HEK293 (cell line): Measurements from ENCODE around the gene MRPL9.

ENCODE experiments used
- FEZF1 ChIP-seq: fragments of 450-650 bp; formaldehyde crosslinking; IDR thresholded peaks from 2 replicates; pipeline ENCODE4 v1.5.1; 2016; ENCODE audit warnings: missing biosample characterization, missing genetic modification characterization
- GLI2 ChIP-seq: fragments of 450-650 bp; formaldehyde crosslinking; IDR thresholded peaks from 2 replicates; pipeline ENCODE4; 2017; ENCODE audit warnings: missing biosample characterization, missing genetic modification characterization, low read depth, borderline replicate concordance
- HIC1 ChIP-seq: fragments of 450-650 bp; formaldehyde crosslinking; IDR thresholded peaks from 2 replicates; pipeline ENCODE4 v1.5.1; 2016; ENCODE audit warnings: missing biosample characterization, missing genetic modification characterization
- KLF16 ChIP-seq: fragments of 450-650 bp; formaldehyde crosslinking; IDR thresholded peaks from 2 replicates; pipeline ENCODE4 v1.5.1; 2017; ENCODE audit warnings: missing biosample characterization, missing genetic modification characterization
- KLF7 ChIP-seq: fragments of 450-650 bp; formaldehyde crosslinking; IDR thresholded peaks from 2 replicates; pipeline ENCODE4 v1.5.1; 2016; ENCODE audit warnings: missing biosample characterization, missing genetic modification characterization, borderline replicate concordance
- MEIS1 ChIP-seq: sonication (generic); formaldehyde crosslinking; IDR thresholded peaks from 2 replicates; pipeline ENCODE4 v1.8.1; 2022; ENCODE audit warnings: missing genetic modification reagents, mild to moderate bottlenecking, borderline replicate concordance
- SCRT2 ChIP-seq: fragments of 450-650 bp; formaldehyde crosslinking; IDR thresholded peaks from 2 replicates; pipeline ENCODE4 v1.5.1; 2016; ENCODE audit warnings: missing biosample characterization, missing genetic modification characterization
- SP7 ChIP-seq: fragments of 450-650 bp; formaldehyde crosslinking; IDR thresholded peaks from 2 replicates; pipeline ENCODE4 v1.5.1; 2016; ENCODE audit warnings: missing biosample characterization, missing genetic modification characterization
- ZBTB1 ChIP-seq: fragments of 450-650 bp; formaldehyde crosslinking; IDR thresholded peaks from 2 replicates; pipeline ENCODE4 v1.5.1; 2016; ENCODE audit warnings: missing biosample characterization, missing genetic modification characterization
- ZBTB8A ChIP-seq: fragments of 450-650 bp; formaldehyde crosslinking; IDR thresholded peaks from 2 replicates; pipeline ENCODE4 v1.5.1; 2016; ENCODE audit warnings: missing biosample characterization, missing genetic modification characterization
- ZEB2 ChIP-seq: fragments of 450-650 bp; formaldehyde crosslinking; IDR thresholded peaks from 2 replicates; pipeline ENCODE4 v1.5.1; 2016; ENCODE audit warnings: missing biosample characterization, missing genetic modification characterization
- ZIC2 ChIP-seq: fragments of 450-650 bp; formaldehyde crosslinking; IDR thresholded peaks from 2 replicates; pipeline ENCODE4 v1.5.1; 2016; ENCODE audit warnings: missing biosample characterization, missing genetic modification characterization
- ZNF121 ChIP-seq: fragments of 450-650 bp; formaldehyde crosslinking; IDR thresholded peaks from 2 replicates; pipeline ENCODE4 v1.5.1; 2016; ENCODE audit warnings: missing biosample characterization, missing genetic modification characterization
- ZNF155 ChIP-seq: fragments of 450-650 bp; formaldehyde crosslinking; IDR thresholded peaks from 2 replicates; pipeline ENCODE4 v1.5.1; 2016; ENCODE audit warnings: missing biosample characterization, missing genetic modification characterization
- ZNF174 ChIP-seq: fragments of 450-650 bp; formaldehyde crosslinking; IDR thresholded peaks from 2 replicates; pipeline ENCODE4 v1.5.0; 2017; ENCODE audit warnings: missing biosample characterization, mild to moderate bottlenecking, missing genetic modification characterization
- ZNF214 ChIP-seq: fragments of 450-650 bp; formaldehyde crosslinking; IDR thresholded peaks from 2 replicates; pipeline ENCODE4 v1.5.1; 2017; ENCODE audit warnings: missing biosample characterization, mild to moderate bottlenecking, missing genetic modification characterization, borderline replicate concordance
- ZNF266 ChIP-seq: fragments of 450-650 bp; formaldehyde crosslinking; IDR thresholded peaks from 2 replicates; pipeline ENCODE4 v1.5.1; 2016; ENCODE audit warnings: missing biosample characterization, missing genetic modification characterization, low read depth
- ZNF324 ChIP-seq: fragments of 450-650 bp; formaldehyde crosslinking; IDR thresholded peaks from 2 replicates; pipeline ENCODE4 v1.5.1; 2016; ENCODE audit warnings: missing biosample characterization, missing genetic modification characterization
- ZNF433 ChIP-seq: fragments of 450-650 bp; formaldehyde crosslinking; IDR thresholded peaks from 2 replicates; pipeline ENCODE4 v1.5.1; 2016; ENCODE audit warnings: missing biosample characterization, missing genetic modification characterization, low read depth
- ZNF514 ChIP-seq: fragments of 450-650 bp; formaldehyde crosslinking; IDR thresholded peaks from 2 replicates; pipeline ENCODE4 v1.5.1; 2016; ENCODE audit warnings: missing biosample characterization, missing genetic modification characterization
- ZNF530 ChIP-seq: fragments of 450-650 bp; formaldehyde crosslinking; IDR thresholded peaks from 2 replicates; pipeline ENCODE4 v1.5.1; 2016; ENCODE audit warnings: low read depth, missing biosample characterization, missing genetic modification characterization
- ZNF610 ChIP-seq: fragments of 450-650 bp; formaldehyde crosslinking; IDR thresholded peaks from 2 replicates; pipeline ENCODE4 v1.5.1; 2016; ENCODE audit warnings: missing biosample characterization, missing genetic modification characterization, borderline replicate concordance
- ZNF621 ChIP-seq: fragments of 450-650 bp; formaldehyde crosslinking; IDR thresholded peaks from 2 replicates; pipeline ENCODE4 v1.5.1; 2017; ENCODE audit warnings: missing biosample characterization, missing genetic modification characterization
- ZNF626 ChIP-seq: fragments of 450-650 bp; sonication (Bioruptor Pico); formaldehyde crosslinking; IDR thresholded peaks from 2 replicates; pipeline ENCODE4 v1.5.1; 2018; ENCODE audit warnings: missing biosample characterization, missing genetic modification characterization, inconsistent platforms
- ZNF654 ChIP-seq: fragments of 450-650 bp; formaldehyde crosslinking; IDR thresholded peaks from 2 replicates; pipeline ENCODE4 v1.5.1; 2016; ENCODE audit warnings: low read depth, missing biosample characterization, missing genetic modification characterization
- ZNF658 ChIP-seq: fragments of 450-650 bp; formaldehyde crosslinking; IDR thresholded peaks from 2 replicates; pipeline ENCODE4; 2016; ENCODE audit warnings: missing biosample characterization, missing genetic modification characterization
- ZNF664 ChIP-seq: fragments of 450-650 bp; formaldehyde crosslinking; IDR thresholded peaks from 2 replicates; pipeline ENCODE4 v1.5.1; 2016; ENCODE audit warnings: missing biosample characterization, missing genetic modification characterization
- ZNF701 ChIP-seq: fragments of 450-650 bp; formaldehyde crosslinking; IDR thresholded peaks from 2 replicates; pipeline ENCODE4 v1.5.1; 2016; ENCODE audit warnings: missing biosample characterization, missing genetic modification characterization
- ZNF768 ChIP-seq: fragments of 450-650 bp; formaldehyde crosslinking; IDR thresholded peaks from 2 replicates; pipeline ENCODE4 v1.5.1; 2018; ENCODE audit warnings: missing biosample characterization, mild to moderate bottlenecking, missing genetic modification characterization
- ZSCAN30 ChIP-seq: fragments of 450-650 bp; IDR thresholded peaks from 2 replicates; pipeline ENCODE4 v1.5.1; 2018; ENCODE audit warnings: missing biosample characterization, mild to moderate bottlenecking, missing genetic modification characterization, moderate library complexity
- ZSCAN4 ChIP-seq: fragments of 450-650 bp; formaldehyde crosslinking; IDR thresholded peaks from 2 replicates; pipeline ENCODE4 v1.5.1; 2017; ENCODE audit warnings: missing biosample characterization, missing genetic modification characterization
- TF ChIP-seq, protein P1 (sequence below): fragments of 450-650 bp; formaldehyde crosslinking; IDR thresholded peaks from 2 replicates; pipeline ENCODE4 v1.5.1; 2016; ENCODE audit warnings: missing biosample characterization, missing genetic modification characterization, borderline replicate concordance

The MRPL9 gene

GRCh38 chr1:151716771-151717631 is 46.3 kb downstream of the MRPL9 start, which contains the start of gene CELF3 (continued):
- TF ChIP-seq ZNF514 (tag by site-specific recombination) (no peak), FEZF1 (tag by site-specific recombination) (no peak), SP7 (tag by site-specific recombination) (peak; percentile 79), ZNF155 (tag by site-specific recombination) (no peak), ZSCAN30 (no peak), ZNF174 (no peak), ZNF530 (no peak), ZNF610 (no peak), ZNF664 (tag by site-specific recombination) (no peak), GLI2 (no peak), MEIS1 (no peak), ZSCAN4 (tag by site-specific recombination) (no peak), ZNF701 (tag by site-specific recombination) (no peak), ZNF266 (tag by site-specific recombination) (0 out of 2 replicates have a peak, but pooled peaks have one; percentile 15), ZBTB1 (tag by site-specific recombination) (no peak), ZEB2 (no peak), ZNF658 (tag by site-specific recombination) (no peak), ZNF433 (tag by site-specific recombination) (no peak), KLF7 (tag by site-specific recombination) (no peak), SCRT2 (tag by site-specific recombination) (no peak; the same call in 1 of the 2 replicates), KLF16 (tag by site-specific recombination) (peak; percentile 80), ZNF768 (tag by site-specific recombination) (no peak), HIC1 (tag by site-specific recombination) (no peak), ZNF621 (no peak), ZNF324 (peak; percentile 46; the same call in 1 of the 2 replicates), ZNF121 (tag by site-specific recombination) (no peak), ZNF626 (tag by site-specific recombination) (no peak), ZIC2 (tag by site-specific recombination) (peak; percentile 32; the same call in 1 of the 2 replicates), ZBTB8A (tag by site-specific recombination) (peak; percentile 16; the same call in 1 of the 2 replicates), ZNF654 (tag by site-specific recombination) (no peak; the same call in 1 of the 2 replicates), ZNF214 (tag by site-specific recombination) (no peak)
- TF ChIP-seq, protein P1, sequence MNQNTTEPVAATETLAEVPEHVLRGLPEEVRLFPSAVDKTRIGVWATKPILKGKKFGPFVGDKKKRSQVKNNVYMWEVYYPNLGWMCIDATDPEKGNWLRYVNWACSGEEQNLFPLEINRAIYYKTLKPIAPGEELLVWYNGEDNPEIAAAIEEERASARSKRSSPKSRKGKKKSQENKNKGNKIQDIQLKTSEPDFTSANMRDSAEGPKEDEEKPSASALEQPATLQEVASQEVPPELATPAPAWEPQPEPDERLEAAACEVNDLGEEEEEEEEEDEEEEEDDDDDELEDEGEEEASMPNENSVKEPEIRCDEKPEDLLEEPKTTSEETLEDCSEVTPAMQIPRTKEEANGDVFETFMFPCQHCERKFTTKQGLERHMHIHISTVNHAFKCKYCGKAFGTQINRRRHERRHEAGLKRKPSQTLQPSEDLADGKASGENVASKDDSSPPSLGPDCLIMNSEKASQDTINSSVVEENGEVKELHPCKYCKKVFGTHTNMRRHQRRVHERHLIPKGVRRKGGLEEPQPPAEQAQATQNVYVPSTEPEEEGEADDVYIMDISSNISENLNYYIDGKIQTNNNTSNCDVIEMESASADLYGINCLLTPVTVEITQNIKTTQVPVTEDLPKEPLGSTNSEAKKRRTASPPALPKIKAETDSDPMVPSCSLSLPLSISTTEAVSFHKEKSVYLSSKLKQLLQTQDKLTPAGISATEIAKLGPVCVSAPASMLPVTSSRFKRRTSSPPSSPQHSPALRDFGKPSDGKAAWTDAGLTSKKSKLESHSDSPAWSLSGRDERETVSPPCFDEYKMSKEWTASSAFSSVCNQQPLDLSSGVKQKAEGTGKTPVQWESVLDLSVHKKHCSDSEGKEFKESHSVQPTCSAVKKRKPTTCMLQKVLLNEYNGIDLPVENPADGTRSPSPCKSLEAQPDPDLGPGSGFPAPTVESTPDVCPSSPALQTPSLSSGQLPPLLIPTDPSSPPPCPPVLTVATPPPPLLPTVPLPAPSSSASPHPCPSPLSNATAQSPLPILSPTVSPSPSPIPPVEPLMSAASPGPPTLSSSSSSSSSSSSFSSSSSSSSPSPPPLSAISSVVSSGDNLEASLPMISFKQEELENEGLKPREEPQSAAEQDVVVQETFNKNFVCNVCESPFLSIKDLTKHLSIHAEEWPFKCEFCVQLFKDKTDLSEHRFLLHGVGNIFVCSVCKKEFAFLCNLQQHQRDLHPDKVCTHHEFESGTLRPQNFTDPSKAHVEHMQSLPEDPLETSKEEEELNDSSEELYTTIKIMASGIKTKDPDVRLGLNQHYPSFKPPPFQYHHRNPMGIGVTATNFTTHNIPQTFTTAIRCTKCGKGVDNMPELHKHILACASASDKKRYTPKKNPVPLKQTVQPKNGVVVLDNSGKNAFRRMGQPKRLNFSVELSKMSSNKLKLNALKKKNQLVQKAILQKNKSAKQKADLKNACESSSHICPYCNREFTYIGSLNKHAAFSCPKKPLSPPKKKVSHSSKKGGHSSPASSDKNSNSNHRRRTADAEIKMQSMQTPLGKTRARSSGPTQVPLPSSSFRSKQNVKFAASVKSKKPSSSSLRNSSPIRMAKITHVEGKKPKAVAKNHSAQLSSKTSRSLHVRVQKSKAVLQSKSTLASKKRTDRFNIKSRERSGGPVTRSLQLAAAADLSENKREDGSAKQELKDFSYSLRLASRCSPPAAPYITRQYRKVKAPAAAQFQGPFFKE (tag by site-specific recombination), result no peak
